Measurements from ENCODE around the gene SPATA4.

DNA sequence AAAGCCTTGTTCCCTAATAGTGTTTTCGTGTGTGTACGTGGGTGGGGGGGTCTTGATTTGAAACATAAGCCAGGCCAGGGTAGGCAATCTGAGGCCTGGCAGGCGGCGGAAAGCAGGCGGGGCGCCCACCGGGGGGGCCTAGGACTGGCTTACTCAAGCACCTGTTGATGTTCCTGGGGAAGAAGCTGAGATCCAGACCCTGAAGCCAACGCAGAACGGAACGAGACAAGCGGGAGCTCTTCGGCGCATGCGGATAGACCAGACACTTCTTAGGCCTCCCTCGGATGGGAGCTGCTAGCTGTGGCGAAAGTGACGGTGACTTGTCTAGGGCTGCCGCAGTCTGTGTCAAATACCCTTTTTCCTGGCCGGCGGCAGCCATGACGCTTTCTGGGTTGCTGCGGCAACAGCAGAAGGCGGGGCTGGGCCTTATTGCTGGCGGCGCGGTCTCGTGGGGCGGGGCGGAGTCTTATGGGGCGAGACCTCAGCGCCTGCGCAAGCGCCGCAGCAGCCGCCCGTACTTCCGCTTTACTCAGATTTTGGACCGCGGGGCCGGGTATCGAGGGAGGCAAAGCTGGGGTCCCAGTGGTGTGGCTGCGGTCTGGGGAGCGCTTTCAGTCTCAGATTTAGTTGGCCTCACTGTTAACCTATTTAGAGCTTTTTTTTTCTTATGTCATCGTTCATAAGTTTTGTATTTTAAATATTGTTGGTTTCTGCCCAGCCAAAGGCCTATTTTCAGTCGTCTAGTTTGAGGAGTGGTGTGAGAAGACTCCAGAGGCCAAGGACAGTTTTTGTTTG lies at the start of gene SPATA4:
- TF ChIP-seq, protein P1, sequence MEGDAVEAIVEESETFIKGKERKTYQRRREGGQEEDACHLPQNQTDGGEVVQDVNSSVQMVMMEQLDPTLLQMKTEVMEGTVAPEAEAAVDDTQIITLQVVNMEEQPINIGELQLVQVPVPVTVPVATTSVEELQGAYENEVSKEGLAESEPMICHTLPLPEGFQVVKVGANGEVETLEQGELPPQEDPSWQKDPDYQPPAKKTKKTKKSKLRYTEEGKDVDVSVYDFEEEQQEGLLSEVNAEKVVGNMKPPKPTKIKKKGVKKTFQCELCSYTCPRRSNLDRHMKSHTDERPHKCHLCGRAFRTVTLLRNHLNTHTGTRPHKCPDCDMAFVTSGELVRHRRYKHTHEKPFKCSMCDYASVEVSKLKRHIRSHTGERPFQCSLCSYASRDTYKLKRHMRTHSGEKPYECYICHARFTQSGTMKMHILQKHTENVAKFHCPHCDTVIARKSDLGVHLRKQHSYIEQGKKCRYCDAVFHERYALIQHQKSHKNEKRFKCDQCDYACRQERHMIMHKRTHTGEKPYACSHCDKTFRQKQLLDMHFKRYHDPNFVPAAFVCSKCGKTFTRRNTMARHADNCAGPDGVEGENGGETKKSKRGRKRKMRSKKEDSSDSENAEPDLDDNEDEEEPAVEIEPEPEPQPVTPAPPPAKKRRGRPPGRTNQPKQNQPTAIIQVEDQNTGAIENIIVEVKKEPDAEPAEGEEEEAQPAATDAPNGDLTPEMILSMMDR (IDR thresholded peaks at IDR 0.05; ENCODE audit: low read length), result no peak
- TF ChIP-seq EZH2 (IDR thresholded peaks at IDR 0.05; ENCODE audit: borderline replicate concordance, low read length), result no peak

Data from OCI-LY1 (cell line).